Epithelial cell of esophagus (primary cell): Measurements from ENCODE around the gene PLBD1.

ENCODE experiments used
- DNase-seq: peaks from one replicate; pipeline ENCODE4 v3.0.0; 2010; ENCODE audit warnings: low read depth
- H3K4me3 ChIP-seq: 2 replicates; pipeline ENCODE4 v1.5.1; 2011; ENCODE audit warnings: mild to moderate bottlenecking, low read length, control low read depth
- CTCF ChIP-seq: IDR thresholded peaks from 2 replicates; pipeline ENCODE4 v1.5.1; 2011; ENCODE audit warnings: low read depth, mild to moderate bottlenecking, low read length, control low read depth, inconsistent platforms; ENCODE audit not compliant: insufficient read depth; ENCODE audit errors: missing control alignments

PLBD1 gene

DNA sequence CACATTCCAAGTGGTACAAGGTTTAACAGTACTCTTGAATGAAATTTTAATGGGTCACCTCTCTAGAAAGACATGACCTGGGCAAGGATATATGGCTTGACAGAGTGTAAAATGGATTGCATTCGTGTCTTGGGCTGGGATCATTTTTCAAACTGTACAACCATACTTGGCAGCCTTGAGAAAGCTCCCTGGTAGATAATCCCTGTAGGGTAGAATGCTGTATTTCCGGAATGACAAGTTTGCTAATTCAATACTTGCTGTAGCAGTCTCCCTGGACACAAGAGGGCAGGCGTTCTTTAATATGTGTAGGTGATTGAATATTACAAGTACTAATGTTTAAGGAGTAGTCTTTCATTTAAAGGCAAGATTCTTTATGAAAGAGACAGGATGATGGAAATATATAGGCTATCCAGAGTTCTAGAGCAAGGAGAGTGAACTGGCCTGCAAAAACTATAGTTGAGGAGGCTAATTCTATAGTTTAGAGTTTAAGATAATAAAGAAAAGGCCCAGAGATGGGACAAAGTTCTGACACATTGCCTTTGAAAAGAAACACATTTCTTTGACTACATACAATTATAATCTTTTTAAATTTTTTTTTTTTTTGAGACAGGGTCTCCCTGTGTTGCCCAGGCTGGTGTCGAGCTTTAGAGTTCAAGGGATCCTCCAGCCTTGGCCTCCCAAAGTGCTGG, 53.4 kb downstream of the PLBD1 start:
- DNase-seq = peak; percentile 97
- H3K4me3 ChIP-seq = no peak overlapping the region
- peak; percentile 79 for TF ChIP-seq CTCF

GRCh38 chr12:14510574-14510973, 57.1 kb downstream of the PLBD1 start:
- no peak for DNase-seq
- H3K4me3 ChIP-seq = no peak overlapping the region
- TF ChIP-seq CTCF = no peak

DNA sequence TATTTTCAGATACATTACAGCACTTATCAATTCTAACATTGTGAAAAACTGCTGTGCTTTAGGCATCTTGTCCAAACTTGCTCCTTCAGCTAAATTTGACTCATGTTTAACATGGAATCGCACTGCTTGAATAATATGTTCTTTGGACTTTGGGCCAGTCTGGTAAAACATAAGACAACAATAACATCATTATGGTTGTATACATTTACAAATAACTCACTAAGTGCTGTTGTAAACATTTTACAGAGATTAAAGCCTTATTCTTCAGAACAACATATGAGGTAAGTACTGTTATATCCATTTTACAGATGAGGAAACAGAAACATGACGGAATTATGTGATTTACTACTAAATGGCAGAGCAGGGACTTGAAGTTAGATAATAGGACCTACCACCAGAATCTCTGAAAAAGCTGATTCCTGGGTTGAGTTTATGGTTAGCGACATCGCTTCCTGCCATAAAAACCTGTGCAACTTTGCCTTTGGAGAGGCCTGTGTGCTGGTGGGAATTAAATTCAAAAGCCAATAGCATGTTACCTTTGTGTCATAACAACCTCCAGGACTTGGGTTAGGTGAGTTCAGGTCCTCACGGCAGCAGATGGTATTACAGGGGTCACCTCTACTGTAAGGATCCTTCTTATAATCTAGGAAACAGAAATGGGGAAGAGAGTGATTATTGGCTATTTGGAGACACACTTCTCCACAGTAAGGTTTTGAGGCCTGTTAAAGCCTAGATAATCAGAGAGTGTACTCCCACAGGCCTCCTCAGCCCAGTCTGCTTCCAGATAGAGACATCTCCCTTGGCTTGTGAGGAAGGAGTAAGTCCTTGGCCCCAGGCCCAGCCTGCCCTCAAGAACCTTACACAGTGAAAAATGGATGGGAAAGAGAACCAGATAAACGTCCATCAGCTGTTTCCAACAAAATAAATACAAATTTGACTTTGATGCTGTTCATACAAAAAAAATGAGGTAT, 61.8 kb downstream of the PLBD1 start:
- no peak overlapping the region for H3K4me3 ChIP-seq
- TF ChIP-seq CTCF = no peak
- DNase-seq = peak; percentile 10

DNA sequence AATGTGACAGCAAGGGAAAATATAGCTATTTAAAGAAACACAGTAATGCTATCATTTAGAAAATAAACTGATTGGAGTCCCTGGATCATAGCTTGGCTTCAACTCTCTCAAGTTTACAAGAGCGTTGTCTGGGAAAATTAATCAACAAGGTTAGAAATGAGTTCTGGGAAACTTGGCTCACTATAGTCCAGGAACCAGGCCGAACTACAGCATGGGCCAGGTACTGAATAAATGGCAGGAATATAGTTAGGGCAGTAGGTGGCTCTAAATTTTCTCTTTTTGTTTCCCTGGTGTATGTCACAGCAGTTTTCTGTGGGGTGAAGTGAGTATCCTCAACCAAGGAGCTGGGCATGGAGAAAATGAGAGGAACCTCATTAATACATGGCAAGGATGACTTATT, 72.4 kb downstream of the PLBD1 start:
- DNase-seq = no peak
- no peak for TF ChIP-seq CTCF
- no peak overlapping the region for H3K4me3 ChIP-seq

DNA sequence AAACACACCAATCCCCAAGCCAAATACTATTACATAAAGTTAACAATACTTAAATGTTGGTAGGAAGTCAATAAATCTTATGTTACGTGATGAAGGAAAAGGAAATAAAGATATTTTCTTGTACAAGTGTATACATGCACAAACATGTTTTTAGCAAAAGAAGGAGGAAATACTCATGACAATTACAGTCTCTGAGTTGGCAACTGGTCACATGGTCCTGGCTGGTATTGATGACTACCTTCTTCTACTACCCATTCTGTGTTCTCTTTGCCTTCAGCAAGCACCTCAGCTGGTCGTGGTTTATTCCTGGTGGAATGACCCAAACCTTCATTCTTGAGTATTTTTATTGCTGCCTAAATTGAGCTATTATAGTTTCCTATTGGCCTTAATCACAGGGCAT, 84.8 kb downstream of the PLBD1 start:
- TF ChIP-seq CTCF = no peak
- DNase-seq = peak; percentile 83
- no peak overlapping the region for H3K4me3 ChIP-seq

GRCh38 chr12:14482361-14482760, 85.3 kb downstream of the PLBD1 start:
- TF ChIP-seq CTCF = no peak
- no peak for DNase-seq
- no peak overlapping the region for H3K4me3 ChIP-seq
